HK-2 (cell line): ENCODE measurements around the gene DOK3.
A peak's percentile ranks its signal among the peaks of the same experiment; 100 is the strongest.

Source experiments
- DNase-seq: peaks from one replicate; pipeline ENCODE4 v3.0.0-alpha.2; 2018; ENCODE audit not compliant: unreplicated experiment

Gene DOK3, protein sequence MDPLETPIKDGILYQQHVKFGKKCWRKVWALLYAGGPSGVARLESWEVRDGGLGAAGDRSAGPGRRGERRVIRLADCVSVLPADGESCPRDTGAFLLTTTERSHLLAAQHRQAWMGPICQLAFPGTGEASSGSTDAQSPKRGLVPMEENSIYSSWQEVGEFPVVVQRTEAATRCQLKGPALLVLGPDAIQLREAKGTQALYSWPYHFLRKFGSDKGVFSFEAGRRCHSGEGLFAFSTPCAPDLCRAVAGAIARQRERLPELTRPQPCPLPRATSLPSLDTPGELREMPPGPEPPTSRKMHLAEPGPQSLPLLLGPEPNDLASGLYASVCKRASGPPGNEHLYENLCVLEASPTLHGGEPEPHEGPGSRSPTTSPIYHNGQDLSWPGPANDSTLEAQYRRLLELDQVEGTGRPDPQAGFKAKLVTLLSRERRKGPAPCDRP

DNA sequence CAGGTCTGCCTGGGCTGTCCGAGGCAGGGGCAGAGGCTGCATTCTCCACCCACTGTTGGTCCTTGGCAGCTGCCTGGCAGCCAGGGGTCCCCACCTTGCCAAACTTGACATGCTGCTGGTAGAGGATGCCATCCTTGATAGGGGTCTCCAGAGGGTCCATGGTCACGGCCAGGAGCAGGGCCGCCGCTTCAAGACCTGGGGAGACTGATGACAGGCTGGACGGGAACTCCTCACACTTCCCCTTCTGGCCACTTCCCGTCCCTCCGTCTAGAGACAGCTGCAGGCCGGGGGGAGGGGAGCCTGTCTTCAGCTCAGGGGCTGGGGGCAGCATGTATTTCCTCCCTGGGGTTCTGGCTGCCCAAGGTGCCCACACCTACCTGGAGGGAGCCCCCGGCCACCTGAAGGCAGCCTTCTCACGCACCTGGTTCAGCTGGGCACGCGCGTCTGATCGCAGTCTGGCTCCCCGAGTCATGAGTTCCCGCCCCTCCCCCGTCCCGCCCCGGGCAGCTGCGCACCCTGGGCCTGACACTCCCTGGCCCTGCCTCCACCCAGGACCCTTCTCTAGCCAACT is at the start of gene DOK3:
DOK3 (minus strand) TSS at position 446 of the 571 bp plus-strand sequence; CDS start at position 160, 286 bp downstream.
- DNase-seq, result no peak

DNA sequence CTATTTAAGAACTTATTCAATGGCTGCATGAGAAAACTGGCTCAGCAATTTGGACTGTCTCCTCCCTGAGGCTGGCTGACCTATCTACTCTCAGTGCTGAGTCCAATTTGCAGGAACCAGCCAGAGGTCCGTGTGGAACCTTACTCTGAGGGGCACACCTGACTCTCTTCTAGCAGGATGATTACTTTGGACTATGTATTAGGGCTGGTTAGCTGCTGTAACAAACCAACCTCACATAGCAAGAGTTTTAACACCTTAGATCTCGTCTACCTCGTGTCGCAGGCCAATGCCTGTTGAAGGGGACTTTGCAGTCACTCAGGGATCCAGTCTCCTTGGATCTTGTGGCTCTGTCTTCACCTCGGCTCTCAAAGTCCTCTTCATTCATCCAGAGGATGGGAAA is 48.2 kb upstream of the DOK3 start:
- no peak for DNase-seq

DNA sequence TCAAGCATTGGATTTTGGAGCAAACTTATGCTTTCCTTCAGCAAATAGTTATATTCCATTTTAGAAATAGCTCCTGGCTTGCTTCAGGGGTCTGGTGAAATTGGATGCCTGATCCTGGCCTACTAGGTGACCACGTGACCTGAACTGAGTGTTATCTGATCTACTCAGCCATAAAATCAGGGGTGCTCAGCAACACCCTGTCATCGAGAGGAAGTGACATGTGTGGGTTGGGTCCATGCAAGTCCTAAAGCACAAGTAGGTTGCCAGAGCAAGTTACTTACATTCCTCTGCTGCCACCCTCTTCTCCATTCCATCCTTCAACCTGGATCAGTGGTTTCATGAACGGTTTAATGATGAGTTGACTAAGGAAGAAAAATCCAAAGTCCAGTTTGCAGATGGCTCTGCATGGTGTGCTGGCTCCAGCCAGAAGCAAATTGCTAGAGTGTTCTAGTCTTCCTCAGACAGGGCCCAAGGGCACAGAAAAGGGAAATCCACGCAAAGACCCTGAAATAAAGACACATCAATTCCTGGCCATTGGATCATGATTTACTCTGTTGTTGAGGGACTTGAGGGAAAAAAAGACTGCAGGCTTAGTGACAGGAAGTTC is 47.5 kb upstream of the DOK3 start:
- no peak for DNase-seq

DNA sequence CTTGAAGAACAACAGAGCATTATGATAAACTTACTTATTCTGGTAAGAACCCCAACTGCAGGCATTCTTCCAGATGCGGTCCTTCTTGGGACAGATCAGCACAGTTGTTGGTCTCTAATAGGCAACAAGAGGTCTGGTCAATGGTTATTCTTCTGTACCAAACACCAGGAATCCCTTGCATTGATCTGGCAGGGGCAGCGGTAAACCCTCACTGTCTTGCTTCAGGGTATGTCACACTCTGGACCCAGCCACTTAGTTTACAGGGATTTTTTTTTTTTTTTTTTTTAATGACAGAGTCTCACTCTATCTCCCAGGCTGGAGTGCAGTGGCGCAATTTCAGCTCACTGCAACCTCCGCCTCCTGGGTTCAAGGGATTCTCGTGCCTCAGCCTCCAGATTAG is 46.0 kb upstream of the DOK3 start:
- DNase-seq, result no peak

DNA sequence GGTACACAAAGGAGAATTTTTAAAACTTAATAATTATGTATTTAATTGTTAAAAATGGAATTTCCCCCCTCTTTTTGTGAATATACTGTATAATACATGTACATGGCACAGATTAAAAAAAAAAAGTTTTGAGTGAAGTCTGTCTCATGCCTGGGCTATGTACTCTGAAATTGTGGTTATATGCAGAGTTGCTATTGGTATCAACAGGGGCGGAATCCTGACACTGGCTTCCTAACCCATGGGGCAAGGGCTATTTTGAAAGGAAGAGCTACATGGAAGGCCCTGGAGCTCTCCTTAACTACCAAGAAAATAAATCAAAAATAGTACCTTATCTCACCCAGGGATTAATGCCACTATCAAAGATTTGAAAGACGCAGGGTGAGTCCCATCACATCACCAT is 45.6 kb upstream of the DOK3 start:
- DNase-seq, result no peak

DNA sequence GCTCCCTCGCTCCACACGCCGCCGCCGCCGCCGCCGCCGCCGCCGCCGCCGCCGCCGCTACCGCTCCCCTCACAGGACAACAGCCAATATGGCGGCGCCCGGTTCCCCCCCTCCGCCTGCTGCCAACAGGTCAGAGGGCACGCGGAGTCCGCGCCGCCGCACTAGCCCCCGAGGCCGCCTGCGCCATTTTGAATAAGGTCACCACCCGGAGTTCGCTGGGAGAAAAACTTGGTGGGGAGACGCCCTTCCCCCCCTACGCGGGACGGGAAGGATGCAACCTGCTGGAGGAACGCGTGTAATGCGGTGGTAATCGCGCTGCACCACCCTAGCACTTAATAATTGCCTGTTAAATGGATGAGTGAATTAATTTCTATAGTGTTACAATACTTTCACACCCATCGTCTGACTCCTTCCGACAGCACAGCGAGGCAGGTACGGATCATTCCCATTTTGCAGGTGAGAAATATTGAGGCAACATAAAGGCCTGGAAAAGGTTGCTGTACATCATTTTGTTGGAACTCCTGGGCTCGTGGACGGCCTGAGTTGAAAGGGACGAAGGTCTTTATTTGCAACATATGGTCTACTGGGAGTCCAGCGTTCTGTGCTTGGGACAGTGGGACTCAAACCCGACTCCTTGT is 45.0 kb upstream of the DOK3 start, which contains the start of gene FAM193B:
FAM193B (minus strand) TSS at position 90 of the 638 bp plus-strand sequence. CDS start 105 bp downstream, outside the sequence.
- DNase-seq, result peak; percentile 92

DNA sequence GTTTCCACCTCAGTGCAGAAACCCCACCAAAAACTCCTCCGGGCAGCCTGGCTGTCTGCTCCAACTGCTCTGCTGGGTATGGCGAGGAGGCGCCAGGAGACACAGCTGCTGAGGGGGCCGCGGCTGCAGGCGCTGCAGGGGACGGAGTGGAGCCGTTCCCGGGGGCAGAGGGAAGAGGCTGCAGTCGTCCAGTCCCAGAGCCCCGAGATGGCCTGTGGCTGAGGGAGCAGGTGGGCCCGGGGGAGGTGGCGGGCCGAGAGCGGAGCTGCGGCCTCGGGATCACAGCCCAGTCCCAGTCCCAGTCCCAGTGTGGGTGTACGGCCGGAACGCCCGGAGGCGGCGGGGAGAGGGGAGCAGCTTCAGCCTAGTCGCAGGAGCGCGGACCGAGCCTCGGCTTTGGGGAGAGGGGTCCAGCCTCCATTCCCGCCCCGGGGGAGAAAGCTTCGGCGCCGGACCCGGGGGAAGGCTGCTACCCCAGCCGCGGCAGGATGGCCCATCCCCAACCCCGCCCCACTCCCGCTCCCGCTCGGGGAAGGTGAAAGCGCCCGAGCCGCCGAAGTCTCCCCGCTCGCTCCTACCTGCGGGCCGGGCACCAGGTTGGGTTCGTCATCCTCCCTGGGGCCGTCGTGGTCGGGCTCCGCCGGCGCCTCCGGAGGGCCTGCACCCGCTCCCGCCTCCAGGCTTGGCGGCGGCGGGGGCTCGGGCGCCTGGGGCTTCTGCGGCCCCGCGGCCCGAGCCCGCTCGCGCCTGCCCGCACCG is 44.2 kb upstream of the DOK3 start:
- DNase-seq, result peak; percentile 29

DNA sequence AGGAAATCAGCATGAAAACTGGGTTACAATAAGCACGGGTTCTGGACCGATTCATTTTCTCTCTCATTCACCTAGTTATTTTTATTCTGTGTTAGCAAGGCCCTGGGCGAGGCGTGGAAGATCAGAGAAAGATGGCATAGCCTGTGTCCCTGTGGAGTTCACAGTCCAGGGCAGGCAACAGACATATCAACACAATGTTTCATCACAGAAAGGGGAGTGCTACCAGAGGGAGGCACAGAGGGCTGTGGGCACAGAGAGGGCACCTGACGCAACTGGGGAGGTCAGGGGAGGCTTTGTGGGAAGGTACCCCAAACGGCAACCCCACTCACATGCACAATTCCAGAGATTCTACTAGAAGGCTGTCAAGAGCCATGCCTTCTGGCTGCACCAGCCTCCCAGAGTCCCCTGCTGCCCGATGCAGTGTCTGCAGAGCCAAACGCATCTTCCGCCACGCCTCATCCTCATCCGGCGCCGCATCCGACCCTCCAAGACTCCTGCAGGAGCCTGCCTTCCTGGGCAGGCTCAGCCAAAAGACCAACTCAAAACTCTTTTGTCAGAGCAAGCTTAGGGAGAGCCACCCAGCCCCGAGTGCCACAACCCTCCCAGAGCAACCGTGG is 43.3 kb upstream of the DOK3 start:
- no peak for DNase-seq

DNA sequence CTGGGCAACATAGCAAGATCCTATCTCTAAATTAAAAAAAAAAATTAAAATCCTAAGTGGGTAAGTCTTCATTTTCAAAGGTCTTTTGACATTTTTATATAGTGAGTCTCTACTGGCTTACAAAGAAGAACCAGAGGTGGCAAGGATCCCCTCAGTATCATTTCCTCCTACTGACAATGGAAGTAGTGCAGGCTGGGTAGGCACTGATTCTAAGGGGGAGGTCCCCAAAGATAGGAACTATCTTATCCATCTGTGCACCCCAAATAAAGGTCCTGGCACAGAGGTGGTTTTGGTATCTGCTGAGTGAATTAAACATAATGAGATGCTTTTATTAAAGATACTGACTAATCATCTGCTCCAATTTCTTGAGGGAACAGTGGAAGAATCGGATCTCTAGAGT is 40.5 kb upstream of the DOK3 start:
- DNase-seq, result no peak

DNA sequence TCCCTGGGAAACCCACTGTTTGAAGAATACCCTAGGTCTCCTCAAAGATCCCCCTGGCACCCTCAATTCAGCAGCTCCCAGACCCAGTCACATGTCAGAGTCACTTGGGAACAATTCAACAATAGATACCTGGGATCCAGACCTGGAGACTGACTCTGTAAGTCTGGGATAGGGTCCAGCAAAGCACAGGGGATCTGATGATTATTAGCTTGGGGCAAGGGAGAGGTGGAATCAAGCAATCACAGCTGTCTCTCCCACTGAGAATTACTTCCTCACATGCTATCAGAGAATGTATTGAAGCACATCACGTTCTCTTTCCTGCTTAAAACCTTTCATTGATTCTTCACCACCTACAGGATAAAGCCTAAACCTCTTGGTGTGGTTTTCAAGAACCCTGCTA is 38.9 kb upstream of the DOK3 start:
- DNase-seq, result no peak

DNA sequence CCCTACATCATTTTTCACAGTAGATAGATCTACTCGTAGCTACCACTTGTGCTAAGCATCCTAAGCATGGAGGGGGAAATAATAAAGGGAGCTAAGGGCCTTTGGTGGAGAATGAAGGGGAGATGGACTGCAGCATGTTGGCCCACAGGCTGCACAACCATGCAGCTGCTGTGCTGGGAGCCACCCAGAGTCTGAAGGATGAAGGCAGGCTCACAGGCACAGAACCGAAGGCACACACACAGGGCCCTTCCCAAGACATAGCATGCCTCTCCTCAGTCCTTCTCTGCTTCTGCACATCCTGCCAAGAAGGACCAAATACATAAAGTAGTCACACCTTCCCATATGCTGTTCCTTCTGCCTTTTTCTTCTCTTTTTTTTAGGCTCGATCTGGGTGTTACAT is 38.1 kb upstream of the DOK3 start:
- no peak for DNase-seq

DNA sequence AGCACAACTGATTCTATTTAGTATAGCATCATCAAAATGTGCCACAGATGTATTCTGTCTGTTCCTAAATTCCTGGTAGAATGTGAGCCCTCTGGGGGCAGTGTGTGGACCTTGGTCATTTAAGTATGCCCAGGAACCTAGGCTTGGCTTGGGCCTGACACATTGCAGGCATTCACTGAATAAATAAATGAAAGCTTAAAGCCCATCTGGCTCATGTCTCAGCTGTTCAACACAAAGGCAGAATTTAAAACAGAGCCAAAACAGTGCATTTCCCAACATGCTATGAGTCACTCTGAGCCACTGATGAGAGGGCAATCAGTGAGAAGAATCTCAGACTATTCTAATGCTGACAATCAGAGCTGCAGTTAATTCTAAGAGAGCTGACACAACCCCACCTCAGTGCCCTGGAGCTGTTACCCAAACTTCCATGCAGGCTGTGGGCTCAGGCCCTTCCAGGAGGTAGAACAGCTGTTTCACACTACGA is 36.7 kb upstream of the DOK3 start:
- DNase-seq, result no peak

DNA sequence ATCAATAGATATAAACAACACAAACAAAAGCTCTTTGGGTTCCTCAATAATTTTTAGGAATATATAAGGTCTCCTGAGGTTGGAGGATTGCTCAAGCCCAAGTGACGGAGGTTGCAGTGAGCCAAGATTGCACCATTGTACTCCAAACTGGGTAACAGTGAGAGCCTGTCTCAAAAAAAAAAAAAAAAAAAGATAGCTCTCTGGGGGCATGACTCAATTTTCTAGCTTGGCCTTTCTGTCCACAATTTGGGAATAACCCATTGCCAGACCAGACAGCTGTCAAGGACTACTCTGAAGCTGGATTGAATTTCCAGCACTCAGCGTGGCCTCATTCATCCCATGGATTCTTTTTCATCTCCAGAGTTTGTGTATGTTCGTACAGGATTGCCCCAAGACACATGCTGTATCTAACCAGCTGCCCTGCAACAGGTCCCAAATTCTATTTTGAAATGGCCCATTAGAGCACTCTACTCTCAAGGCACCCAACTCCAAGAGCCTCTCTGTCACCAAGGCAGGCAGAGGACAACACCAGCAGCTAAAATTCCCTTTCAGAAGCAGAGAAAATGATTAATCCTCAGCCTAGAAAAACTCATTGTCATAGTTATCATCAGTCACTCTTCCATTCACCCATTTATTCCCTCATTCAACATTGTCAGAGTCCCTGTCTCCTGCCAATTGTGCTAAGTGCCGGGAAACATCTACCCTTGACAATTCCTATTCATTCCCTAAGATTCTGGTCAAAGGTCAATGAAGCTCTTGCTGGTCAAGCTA is 36.0 kb upstream of the DOK3 start:
- no peak for DNase-seq

DNA sequence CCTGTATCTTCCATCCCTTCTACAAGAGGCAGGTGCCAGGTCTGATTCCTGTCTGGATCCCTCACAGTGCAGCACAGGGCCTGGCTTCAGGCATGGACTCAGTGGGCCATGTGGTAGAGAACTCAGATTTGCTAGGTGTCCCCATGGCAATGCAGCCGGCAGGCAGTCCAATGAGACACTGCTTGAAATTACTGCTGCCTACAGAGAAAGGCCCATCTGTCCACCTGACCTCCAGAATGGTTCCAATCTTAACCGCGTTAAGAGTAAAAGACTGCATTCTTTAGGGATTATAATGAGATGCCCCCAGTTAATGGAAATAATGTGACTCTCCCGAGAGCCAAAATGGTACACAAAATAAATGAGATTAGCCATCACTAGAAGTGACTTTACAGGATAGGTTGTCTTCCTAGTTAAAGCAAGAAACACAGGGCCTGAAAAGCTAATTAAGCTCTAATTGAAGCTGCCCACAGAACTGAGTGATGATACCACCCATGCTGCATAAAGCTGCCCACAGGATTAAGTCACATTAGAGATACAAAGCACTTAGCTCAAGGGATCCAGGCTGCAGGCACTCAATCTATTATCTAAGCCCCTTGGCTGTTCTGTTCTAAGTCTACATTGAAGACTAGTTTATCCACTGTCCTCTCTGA is 33.3 kb upstream of the DOK3 start:
- DNase-seq, result no peak

DNA sequence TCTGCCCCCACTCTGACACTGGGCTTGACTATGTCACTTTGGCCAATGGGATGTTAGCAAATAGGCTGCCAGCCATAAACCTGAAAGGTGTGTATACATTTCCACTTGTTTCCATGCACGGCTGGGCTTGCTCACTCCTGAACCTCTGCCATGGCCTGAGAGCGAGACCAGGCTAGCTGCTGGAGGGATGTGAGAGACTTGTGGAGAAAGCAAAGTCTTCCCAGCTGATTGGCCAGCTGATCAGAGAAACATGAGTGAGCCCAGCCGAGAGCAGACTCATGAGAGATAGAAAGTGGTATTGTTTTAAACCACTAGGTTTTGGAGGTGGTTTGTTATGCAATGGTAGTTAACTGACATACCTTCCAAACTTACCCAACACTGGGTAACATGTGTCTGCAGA is 30.8 kb upstream of the DOK3 start:
- no peak for DNase-seq

DNA sequence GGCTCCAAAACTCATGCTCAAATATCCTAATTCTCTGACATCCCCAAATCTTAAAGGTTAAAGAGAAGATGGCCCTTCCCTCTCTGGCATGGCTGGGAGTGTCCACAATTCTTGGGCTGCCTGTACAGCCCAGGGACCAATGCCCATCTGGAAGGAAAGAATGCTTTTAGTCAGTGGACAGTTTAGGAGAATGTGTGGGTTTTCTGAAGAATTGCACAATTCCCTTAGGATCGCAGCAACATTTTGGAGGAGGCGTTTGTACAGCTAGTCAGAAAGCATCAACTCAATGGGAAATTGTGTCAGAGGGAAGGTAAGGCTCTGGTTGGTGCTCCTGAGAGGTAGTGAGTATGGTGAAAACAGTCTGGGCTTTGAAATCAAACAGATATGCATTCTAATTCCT is 29.8 kb upstream of the DOK3 start:
- DNase-seq, result no peak

DNA sequence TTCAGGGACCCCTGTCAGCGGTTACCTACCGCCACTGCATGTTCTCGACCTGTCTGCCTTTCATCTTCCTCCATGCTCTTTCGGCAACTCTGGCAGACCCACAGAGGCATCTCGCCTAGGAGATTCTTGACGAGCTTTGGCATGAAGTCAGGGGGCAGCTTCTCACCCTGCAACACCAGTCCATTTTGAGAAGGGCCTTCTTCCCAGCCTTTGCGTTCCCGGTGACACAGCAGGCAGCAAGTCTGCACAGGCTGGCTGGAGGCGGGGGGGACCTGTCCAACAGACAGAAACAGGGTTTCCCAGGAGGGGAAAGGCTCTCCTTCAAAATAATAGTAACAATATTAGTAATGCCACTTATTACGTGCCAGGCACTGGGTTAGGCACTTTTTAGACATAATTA is 29.2 kb upstream of the DOK3 start:
- DNase-seq, result no peak

DNA sequence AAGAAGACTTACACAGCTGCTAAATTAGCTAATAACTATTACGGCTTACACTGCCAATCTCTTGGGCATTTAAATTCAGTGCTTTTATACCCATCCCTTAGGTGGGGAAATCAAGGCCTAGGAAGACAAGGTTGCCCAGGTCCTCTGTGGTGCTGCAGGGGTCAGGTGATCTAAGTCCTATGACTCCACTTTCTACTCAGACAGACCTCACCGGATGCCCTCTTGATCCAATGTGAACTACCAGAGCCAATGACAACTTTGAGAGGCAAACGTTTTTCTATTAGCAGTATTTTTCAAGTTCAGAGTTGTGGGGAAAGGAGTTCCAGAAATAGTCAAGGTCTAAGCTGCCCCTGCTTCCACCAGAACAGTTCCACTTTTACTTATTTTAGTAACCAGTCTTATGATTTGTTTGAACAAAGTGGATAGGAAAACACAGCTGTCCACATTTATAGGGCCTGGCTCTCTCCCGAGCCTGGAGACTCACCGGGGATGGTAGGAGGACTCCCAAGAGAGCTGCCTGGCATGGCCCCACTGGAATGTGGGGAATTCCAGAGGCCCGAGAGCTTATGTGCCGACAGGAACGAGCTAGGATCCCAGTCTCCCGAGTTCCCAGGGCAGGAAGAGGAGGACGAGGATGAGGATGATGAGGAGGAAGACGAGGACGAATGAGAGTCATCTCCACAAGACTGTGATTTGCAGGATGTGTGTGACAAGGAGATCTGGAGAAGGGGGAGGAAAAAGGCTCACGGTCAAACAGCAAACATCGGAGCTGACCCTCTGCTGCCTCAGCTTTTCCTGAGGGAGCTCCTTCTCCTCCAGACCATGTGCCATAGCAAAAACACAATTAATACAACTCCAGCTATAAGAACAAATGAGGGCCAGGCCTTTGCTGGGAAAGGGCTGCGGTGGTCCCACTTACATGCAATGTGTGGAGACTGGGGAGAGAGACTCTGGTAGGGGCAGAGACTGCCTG is 28.0 kb upstream of the DOK3 start:
- DNase-seq, result peak; percentile 69

DNA sequence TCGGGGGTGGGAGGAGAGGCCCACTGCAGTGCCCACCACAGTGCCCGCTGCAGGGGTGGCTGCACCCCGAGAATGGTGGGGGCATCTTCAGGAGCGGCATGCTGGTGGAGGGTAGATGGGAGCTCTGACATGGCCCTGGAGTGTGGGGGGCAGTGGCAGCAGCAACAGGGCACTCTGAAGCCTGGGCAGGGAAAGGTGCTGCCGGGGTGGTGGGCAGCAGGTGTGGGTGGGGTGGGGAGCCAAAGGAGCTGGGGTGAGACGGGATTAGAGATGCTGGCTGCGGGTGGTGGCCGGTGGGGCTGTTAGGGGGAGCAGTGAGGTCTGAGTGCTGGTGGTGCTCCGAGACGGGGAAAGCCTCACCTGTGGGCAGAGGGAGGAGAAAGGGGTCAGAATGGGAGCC is 26.8 kb upstream of the DOK3 start:
- no peak for DNase-seq
